ENCODE data around the gene RANBP17.
A peak's percentile ranks its signal among the peaks of the same experiment; 100 is the strongest.

RANBP17 gene

DNA sequence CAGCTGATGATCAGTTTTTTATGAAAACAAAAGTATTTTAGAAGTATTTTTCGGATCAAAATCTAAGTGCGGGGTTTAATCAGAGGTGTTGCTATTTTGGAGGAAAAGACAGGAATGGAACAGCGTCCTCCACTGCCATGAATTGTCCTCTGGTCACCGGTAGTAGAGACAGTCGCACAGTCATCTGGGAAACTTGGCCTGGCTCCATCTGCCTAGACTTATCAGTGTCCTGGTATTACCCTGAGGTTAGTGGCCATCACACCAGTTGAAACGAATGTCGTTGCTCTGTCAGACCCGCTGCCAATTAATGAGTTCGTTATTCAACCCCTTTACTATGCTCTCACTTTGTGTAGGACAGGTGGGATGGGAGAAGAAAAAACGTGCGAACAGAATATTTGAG lies 455.4 kb downstream of the RANBP17 start:
- Histone ChIP-seq H3K9me3 (ENCODE audit: control insufficient read depth, low read length) (no peaks in the 10 kb centered on the region), H2AFZ (no peak overlapping the region), H3K27ac (no peak overlapping the region), H3K4me3 (ENCODE audit: low read depth, low read length) (peak overlapping the region; percentile 11), H3K9ac (no peak overlapping the region), H3K4me1 (peaks cover 6% of the 10 kb centered on the region), H3K27me3 (ENCODE audit: control insufficient read depth, insufficient read depth, low read length) (peaks cover 22% of the 10 kb centered on the region), H3K36me3 (ENCODE audit: control insufficient read depth, insufficient read depth, low read length) (no peaks in the 10 kb centered on the region), H3K79me2 (no peaks in the 10 kb centered on the region), H3K4me2 (ENCODE audit: low read length) (peak overlapping the region; percentile 42)
- TF ChIP-seq, protein P1, sequence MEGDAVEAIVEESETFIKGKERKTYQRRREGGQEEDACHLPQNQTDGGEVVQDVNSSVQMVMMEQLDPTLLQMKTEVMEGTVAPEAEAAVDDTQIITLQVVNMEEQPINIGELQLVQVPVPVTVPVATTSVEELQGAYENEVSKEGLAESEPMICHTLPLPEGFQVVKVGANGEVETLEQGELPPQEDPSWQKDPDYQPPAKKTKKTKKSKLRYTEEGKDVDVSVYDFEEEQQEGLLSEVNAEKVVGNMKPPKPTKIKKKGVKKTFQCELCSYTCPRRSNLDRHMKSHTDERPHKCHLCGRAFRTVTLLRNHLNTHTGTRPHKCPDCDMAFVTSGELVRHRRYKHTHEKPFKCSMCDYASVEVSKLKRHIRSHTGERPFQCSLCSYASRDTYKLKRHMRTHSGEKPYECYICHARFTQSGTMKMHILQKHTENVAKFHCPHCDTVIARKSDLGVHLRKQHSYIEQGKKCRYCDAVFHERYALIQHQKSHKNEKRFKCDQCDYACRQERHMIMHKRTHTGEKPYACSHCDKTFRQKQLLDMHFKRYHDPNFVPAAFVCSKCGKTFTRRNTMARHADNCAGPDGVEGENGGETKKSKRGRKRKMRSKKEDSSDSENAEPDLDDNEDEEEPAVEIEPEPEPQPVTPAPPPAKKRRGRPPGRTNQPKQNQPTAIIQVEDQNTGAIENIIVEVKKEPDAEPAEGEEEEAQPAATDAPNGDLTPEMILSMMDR (IDR thresholded peaks at IDR 0.05) = no peak

DNA sequence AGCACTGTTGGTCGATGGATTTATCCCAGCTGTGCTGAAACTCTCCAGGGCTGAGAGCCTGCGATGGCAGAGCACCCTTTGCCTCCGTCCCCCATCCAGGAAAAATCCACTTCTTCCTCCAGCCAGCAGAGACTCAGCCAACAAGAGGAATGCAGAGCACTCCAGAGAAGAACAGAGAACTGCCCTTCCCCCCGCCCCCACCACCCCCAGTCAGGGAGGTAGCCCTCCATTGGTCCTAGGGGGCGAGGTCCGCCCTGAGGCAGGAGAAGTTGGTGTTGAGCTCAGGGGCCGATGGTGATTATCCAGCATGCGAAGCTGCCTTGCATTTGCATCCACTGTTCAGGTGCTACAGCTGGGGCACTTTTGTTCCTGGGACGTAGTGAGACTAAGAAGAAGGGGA lies 456.2 kb downstream of the RANBP17 start:
- peaks cover 17% of the 10 kb centered on the region for H3K27me3 ChIP-seq (ENCODE audit: control insufficient read depth, insufficient read depth, low read length)
- peaks cover 6% of the 10 kb centered on the region for H3K4me1 ChIP-seq
- no peak overlapping the region for H3K27ac ChIP-seq
- no peak overlapping the region for H3K4me2 ChIP-seq (ENCODE audit: low read length)
- H3K79me2 ChIP-seq = no peaks in the 10 kb centered on the region
- H3K36me3 ChIP-seq (ENCODE audit: control insufficient read depth, insufficient read depth, low read length) = no peaks in the 10 kb centered on the region
- H3K4me3 ChIP-seq (ENCODE audit: low read depth, low read length) = no peak overlapping the region
- H3K9me3 ChIP-seq (ENCODE audit: control insufficient read depth, low read length) = no peaks in the 10 kb centered on the region
- no peak overlapping the region for H3K9ac ChIP-seq
- no peak overlapping the region for H2AFZ ChIP-seq
- TF ChIP-seq, protein P1 (IDR thresholded peaks at IDR 0.05) = no peak

DNA sequence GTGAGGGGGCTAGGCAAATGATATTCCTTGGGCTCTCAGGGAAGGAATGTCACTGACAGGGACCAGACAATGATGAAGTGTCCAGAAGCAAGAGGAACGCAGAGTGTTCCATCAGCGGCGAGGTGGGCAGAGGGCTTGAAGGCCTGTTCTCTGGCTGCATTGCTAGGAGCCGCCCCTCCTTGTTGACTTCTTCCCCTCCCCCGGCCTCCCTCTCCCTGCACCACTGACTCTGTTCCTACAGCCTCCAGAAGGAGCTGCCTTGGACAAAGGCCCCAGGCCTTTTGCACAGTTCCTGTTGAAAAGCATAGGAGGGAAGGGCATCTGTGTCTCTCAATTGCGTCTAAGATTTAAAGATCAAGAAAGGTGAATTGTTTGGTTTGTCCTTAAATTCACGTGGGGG lies 459.6 kb downstream of the RANBP17 start:
- Histone ChIP-seq H3K79me2 (no peaks in the 10 kb centered on the region), H3K9me3 (ENCODE audit: control insufficient read depth, low read length) (no peaks in the 10 kb centered on the region), H3K4me3 (ENCODE audit: low read depth, low read length) (no peak overlapping the region), H3K4me2 (ENCODE audit: low read length) (no peak overlapping the region), H3K4me1 (peaks cover 4% of the 10 kb centered on the region), H3K36me3 (ENCODE audit: control insufficient read depth, insufficient read depth, low read length) (no peaks in the 10 kb centered on the region), H2AFZ (no peak overlapping the region), H3K27ac (no peak overlapping the region), H3K27me3 (ENCODE audit: control insufficient read depth, insufficient read depth, low read length) (peaks cover 11% of the 10 kb centered on the region), H3K9ac (no peak overlapping the region)
- TF ChIP-seq, protein P1 (IDR thresholded peaks at IDR 0.05) = no peak

DNA sequence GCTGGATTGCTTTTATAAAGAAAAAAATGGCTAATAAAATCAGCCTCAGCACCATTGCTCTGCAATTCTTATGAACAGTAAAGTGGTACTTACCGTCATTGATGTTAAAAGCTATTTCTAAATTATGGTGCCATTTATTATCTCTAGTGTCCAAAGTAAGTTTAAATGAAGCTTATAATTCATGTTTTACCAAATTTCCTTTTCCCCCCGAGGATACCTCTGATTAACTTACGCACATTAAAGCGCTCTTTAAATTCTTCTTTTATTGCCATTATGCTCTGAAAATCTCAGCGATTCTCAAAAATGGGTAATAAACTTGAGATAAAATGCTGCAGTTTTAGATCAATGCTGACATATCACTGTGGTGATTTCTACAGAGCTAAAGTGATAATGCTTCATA lies 460.7 kb downstream of the RANBP17 start:
- H3K9ac ChIP-seq = no peak overlapping the region
- peaks cover 2% of the 10 kb centered on the region for H3K27me3 ChIP-seq (ENCODE audit: control insufficient read depth, insufficient read depth, low read length)
- no peaks in the 10 kb centered on the region for H3K79me2 ChIP-seq
- H3K36me3 ChIP-seq (ENCODE audit: control insufficient read depth, insufficient read depth, low read length) = no peaks in the 10 kb centered on the region
- TF ChIP-seq, protein P1 (IDR thresholded peaks at IDR 0.05) = no peak
- no peaks in the 10 kb centered on the region for H3K9me3 ChIP-seq (ENCODE audit: control insufficient read depth, low read length)
- H3K4me3 ChIP-seq (ENCODE audit: low read depth, low read length) = no peak overlapping the region
- H3K4me2 ChIP-seq (ENCODE audit: low read length) = no peak overlapping the region
- no peak overlapping the region for H3K27ac ChIP-seq
- no peak overlapping the region for H2AFZ ChIP-seq
- no peaks in the 10 kb centered on the region for H3K4me1 ChIP-seq

DNA sequence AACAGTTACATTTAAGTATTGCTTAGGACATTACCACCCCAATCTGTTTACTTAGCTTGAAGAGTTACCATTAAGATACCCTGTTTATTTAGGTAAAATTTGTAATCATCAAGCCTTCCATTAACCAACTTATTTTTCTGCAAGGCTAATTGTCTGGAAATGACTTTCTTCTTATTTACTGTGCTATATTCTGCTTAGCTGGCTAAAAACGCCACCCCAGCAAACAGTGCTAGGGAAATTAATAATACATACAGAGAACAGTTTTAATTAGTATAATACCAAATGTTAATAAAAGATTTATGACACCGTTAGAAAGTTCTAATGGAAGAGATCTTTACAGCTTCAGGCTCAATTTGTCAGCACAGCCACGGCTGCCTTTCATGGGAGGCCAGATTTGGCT lies 461.2 kb downstream of the RANBP17 start:
- Histone ChIP-seq H3K36me3 (ENCODE audit: control insufficient read depth, insufficient read depth, low read length) (no peaks in the 10 kb centered on the region), H3K27ac (no peak overlapping the region), H3K9ac (no peak overlapping the region), H2AFZ (no peak overlapping the region), H3K79me2 (no peaks in the 10 kb centered on the region), H3K4me1 (no peaks in the 10 kb centered on the region), H3K27me3 (ENCODE audit: control insufficient read depth, insufficient read depth, low read length) (no peaks in the 10 kb centered on the region), H3K4me2 (ENCODE audit: low read length) (no peak overlapping the region), H3K4me3 (ENCODE audit: low read depth, low read length) (no peak overlapping the region), H3K9me3 (ENCODE audit: control insufficient read depth, low read length) (no peaks in the 10 kb centered on the region)
- TF ChIP-seq, protein P1 (IDR thresholded peaks at IDR 0.05) = no peak
